ENCODE measurements around the gene SCYL3.
"Not testable (repeated sequence)": the region's sequence is repeated elsewhere in the genome, so short reads cannot be mapped to it uniquely, and the experiment has no call there.

Gene SCYL3

GRCh38 chr1:169873582-169874199 is 20.0 kb downstream of the SCYL3 start:
- DNase-seq (ENCODE audit: low read depth in 2 of 2, low spot score in 1 of 2), result no peak

- DNase-seq (ENCODE audit: low read depth in 2 of 2, low spot score in 1 of 2), result no peak
These were observed 20.8 kb downstream of the SCYL3 start for GRCh38 chr1:169872906-169873305.

- not testable (repeated sequence) for DNase-seq (ENCODE audit: low read depth in 2 of 2, low spot score in 1 of 2)
These were observed 21.7 kb downstream of the SCYL3 start for GRCh38 chr1:169871988-169872387.

- no peak for DNase-seq (ENCODE audit: low read depth in 2 of 2, low spot score in 1 of 2)
These were observed 24.3 kb downstream of the SCYL3 start for GRCh38 chr1:169869426-169869825.

GRCh38 chr1:169868978-169869377 is 24.7 kb downstream of the SCYL3 start:
- no peak for DNase-seq (ENCODE audit: low read depth in 2 of 2, low spot score in 1 of 2)

- no peak for DNase-seq (ENCODE audit: low read depth in 2 of 2, low spot score in 1 of 2)
These were observed 26.6 kb downstream of the SCYL3 start for GRCh38 chr1:169867012-169867675.

- DNase-seq (ENCODE audit: low read depth in 2 of 2, low spot score in 1 of 2), result no peak
These were observed 27.1 kb downstream of the SCYL3 start for GRCh38 chr1:169866577-169866976.

- DNase-seq (ENCODE audit: low read depth in 2 of 2, low spot score in 1 of 2), result not testable (repeated sequence)
These were observed 29.2 kb downstream of the SCYL3 start for GRCh38 chr1:169864531-169864930.

- no peak for DNase-seq (ENCODE audit: low read depth in 2 of 2, low spot score in 1 of 2)
These were observed 32.9 kb downstream of the SCYL3 start for GRCh38 chr1:169860750-169861149.

- no peak for DNase-seq (ENCODE audit: low read depth in 2 of 2, low spot score in 1 of 2)
These were observed 33.5 kb downstream of the SCYL3 start for GRCh38 chr1:169860187-169860586.

- no peak for DNase-seq (ENCODE audit: low read depth in 2 of 2, low spot score in 1 of 2)
These were observed 34.7 kb downstream of the SCYL3 start for GRCh38 chr1:169859001-169859400.

- no peak for DNase-seq (ENCODE audit: low read depth in 2 of 2, low spot score in 1 of 2)
These were observed 35.2 kb downstream of the SCYL3 start for GRCh38 chr1:169858467-169858866.

- no peak for DNase-seq (ENCODE audit: low read depth in 2 of 2, low spot score in 1 of 2)
These were observed 40.4 kb downstream of the SCYL3 start for GRCh38 chr1:169853341-169853740.

GRCh38 chr1:169849346-169850022 is 44.2 kb downstream of the SCYL3 start:
- DNase-seq (ENCODE audit: low read depth in 2 of 2, low spot score in 1 of 2), result no peak

GRCh38 chr1:169848456-169848855 is 45.2 kb downstream of the SCYL3 start:
- DNase-seq (ENCODE audit: low read depth in 2 of 2, low spot score in 1 of 2), result no peak

- no peak for DNase-seq (ENCODE audit: low read depth in 2 of 2, low spot score in 1 of 2)
These were observed 48.6 kb downstream of the SCYL3 start for GRCh38 chr1:169844941-169845608.

- no peak for DNase-seq (ENCODE audit: low read depth in 2 of 2, low spot score in 1 of 2)
These were observed 54.8 kb downstream of the SCYL3 start for GRCh38 chr1:169838942-169839341.

GRCh38 chr1:169836198-169836597 is 57.5 kb downstream of the SCYL3 start:
- DNase-seq (ENCODE audit: low read depth in 2 of 2, low spot score in 1 of 2), result no peak

GRCh38 chr1:169835647-169836046 is 58.0 kb downstream of the SCYL3 start:
- DNase-seq (ENCODE audit: low read depth in 2 of 2, low spot score in 1 of 2), result no peak

- DNase-seq (ENCODE audit: low read depth in 2 of 2, low spot score in 1 of 2), result no peak
These were observed 58.8 kb downstream of the SCYL3 start for GRCh38 chr1:169834869-169835268.

GRCh38 chr1:169833179-169833901 is 60.4 kb downstream of the SCYL3 start:
- DNase-seq (ENCODE audit: low read depth in 2 of 2, low spot score in 1 of 2), result no peak

All from stimulated activated CD8-positive, alpha-beta memory T cell treated with anti-CD3 and anti-CD28 coated beads, Interleukin-4, amount 100 ng/mL, for 4 hours (primary cell).